Mesenteric fat pad (tissue), 1 donor: ENCODE results near the gene GOLGA8B. TPM values are rescaled to one million over a fixed set of nuclear protein-coding genes. Genes with fewer than 3 reads are reported as not detected.
"Not testable (repeated sequence)": the region's sequence is repeated elsewhere in the genome, so short reads cannot be mapped to it uniquely, and the experiment has no call there.

ENCODE experiments used
- DNase-seq: peaks from one replicate; pipeline ENCODE4 v3.0.0-alpha.2; 2020; ENCODE audit warnings: low spot score
- total RNA-seq: library from RNA; stranded (reverse); fragmentation: NEBNext Ultra II Directional; extraction: Animal tissue kit (Norgen Biotek cat#: 25700); gene quantifications from one replicate; pipeline ENCODE4 v1.2.1, GENCODE V29; 2021
- donor health status: DM: yes; HTN: yes; CAD: no.

The GOLGA8B gene
- total RNA-seq, 1 donor from 2014 or later: 39.8 TPM

DNA sequence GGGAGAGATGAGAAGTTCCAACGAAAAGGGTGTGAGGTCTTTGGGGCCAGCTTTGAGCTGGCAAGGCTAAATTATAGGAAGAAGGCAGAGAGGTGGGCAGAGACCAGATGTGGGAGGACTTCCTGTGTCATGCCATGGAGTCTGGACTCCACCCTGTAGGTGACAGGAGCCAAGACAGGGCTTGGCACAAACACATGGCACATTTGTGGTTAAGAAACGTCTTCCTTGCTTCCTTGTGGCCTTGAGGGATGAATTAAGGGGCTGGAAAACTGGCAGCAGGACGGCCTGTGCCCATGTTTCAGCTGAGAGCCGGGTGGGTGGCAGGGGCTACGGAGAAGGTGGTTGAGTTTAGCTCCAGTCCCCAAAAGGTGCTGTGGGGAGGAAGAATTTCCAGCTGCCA lies 18.7 kb downstream of the GOLGA8B start:
- DNase-seq: not testable (repeated sequence)

DNA sequence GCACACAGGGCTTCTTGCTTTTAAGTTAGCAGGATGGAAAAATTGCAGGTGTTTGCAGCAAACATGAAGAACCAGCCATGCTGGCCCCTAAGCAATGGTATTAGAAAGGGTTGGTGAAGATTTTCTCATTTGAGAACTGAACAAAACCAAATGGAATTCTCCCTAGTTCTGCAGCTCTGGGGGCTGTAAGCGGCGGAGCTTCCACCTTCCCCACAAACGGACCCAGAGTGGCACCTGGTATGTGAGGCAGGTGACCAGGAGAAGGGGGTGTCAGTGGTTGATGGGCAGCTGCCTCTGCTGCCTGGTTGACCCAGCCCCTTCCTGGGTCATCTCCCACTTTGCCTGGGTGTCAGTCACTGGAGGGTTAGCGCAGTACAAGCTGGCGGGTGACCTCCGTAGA lies 22.6 kb downstream of the GOLGA8B start:
- peak; percentile 35 for DNase-seq

DNA sequence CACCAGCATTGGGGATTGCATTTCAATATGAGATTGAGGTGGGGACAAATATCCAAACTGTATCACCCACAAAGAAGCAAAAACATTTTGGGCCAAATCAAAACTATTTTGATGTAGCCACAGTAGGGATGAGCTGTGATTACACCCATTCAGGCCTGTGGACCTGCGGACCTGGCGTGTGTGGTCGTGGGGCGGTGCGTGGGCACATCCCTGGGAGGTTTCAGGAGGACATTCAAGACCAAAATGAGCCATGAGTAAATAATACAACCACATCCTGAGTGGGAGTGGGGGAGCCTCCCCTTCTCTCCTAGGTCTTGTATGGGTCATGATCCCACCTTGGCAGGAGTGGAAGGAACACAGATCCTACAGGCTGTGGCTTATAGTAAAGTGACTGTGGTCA lies 23.7 kb downstream of the GOLGA8B start:
- peak; percentile 26 for DNase-seq

DNA sequence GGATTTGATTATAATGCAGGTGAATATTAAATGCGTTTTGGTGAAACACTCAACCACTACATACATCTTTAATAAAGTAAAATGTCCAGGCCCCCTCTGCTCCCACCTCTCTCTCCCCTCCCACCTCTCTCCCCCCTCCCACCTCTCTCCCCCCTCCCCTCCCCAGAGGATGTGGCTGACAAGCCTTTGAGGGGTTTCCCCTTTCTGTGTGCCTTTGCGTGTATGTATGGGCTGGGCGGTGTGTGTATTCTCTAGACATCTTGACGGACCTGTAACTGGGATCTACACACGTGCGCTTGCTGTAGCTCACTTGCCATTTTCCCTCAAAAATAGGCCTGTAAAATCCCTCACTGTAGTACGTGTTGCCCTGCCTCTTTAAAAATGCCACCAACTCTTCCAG lies 28.3 kb downstream of the GOLGA8B start:
- not testable (repeated sequence) for DNase-seq

DNA sequence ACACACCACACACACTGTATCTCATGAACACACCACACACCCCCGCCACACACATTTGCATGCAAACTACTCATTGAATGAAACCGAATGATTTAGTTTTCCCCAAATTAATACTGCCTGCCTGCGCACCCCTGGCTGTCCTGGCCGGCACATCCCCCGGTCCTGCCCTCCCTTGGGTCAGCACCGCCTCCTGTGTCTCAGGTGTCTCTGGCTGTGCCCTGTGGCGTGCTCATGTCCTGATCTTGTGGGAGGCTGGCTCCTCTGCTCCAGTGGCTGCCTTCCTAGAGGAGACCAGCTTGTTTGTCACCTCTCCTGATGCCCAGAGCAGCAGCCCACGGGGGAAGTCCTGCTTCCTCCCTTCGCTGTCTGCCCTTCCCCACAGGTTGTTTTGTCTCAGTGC lies 28.7 kb downstream of the GOLGA8B start:
- not testable (repeated sequence) for DNase-seq

DNA sequence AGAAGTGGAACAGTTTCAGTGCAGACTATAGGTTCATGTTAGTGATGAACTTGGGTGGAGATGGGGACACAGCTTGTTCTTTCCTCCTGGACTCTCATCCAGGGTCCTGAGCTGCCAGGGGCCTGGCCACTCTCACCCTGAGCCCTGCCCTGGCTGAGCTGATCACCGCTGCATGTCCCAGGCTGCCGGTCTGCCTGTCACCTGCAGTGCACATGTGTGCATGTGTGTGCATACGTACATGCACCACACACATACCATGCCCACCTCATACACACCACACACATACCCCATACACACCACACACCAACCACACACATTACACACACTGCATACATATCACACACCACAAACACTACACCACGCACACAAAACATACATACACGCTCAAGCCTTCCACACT lies 29.3 kb downstream of the GOLGA8B start:
- DNase-seq: peak; percentile 20

DNA sequence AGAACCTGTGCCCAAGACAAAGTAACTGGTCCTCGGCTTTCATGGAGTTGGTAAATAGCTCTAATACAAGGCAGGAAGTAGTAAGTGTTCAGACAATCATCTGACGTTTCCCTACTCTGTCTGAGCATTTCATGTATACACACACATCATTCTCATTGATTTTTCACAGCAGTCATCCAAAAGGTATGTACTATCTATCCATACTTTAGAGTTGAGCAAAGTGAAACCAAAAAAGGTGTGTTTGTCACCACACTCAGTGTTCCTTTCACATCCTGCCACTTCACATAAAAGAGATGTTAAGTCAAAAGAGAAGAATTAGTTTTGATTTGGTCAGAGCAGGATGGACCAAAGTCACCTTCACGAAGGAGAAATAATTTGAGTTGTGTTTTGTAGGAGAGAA lies 33.3 kb downstream of the GOLGA8B start:
- not testable (repeated sequence) for DNase-seq

DNA sequence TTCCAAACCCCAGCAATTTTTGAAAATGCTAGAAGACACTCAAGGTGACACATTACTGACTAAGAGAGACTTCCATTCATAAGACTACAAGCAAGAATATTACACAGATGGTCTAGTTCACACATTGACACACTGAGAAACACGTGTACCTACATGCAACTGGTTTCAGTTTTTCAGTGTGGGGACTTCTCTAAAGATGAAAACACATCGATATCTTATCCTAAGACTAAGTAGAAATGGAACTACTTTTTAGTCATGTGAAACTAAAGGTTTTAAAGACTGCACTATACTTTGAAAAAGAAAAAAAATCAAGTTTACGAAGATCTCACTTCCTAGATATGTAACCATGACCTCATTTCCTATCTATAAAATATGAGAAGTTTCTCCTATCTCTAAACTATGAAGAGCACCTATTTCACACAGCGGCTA lies 34.1 kb downstream of the GOLGA8B start:
- not testable (repeated sequence) for DNase-seq

DNA sequence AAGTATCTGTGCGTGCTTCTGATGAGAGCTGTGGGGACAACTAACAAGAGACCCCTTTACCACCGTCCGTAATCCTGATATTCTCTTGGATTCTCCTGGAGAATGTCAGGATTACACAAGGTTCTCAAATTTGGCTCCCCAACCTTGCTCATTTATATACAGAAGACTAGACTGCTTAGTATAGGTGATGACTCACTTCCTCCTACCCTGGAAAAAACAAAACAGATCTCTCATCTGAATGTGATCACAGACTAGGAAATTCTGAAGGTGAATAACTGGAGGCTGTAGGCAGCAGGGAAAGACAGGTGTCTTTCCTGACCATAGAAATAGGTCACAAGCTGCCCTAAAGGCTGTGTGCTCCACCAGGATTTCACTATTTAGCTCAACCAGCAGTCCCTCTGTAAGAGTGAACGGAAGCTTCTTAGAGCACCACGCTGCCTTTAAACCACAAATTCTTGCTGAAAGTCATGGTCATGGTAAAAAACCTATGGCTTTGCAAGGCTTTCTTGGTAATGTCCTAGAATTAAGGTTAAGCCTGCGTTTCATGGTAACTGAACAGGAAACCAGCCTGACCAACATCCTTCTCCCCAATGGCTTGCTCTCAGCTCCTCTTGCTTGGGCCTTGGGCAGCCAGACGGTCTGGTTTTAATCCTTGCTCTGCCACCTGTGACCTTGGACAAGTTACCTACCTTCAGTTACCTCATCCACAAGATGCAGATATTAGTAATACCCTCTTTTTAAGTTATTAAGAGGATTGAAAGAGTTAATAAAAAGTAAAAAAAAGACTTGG lies 39.4 kb downstream of the GOLGA8B start:
- DNase-seq: not testable (repeated sequence)

DNA sequence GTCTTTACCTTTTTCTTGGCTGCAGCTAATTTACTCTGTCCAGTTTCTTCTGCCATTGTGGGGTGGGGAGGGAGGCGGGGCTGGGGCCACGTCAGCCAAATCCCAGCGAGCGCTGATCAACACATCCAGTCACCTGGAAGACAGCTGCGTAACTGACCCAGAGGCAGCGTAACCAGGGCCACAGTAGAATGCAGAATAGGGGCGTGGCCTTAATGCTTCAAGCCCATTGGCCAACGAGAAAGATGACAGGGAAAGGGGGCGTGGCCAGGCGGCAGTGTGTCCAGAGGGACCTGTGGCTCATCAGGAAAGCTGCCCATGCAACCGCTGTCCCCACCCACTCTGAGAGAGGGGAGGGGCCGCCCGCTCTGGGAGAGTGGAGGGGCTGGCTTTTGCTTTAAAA lies 47.6 kb downstream of the GOLGA8B start:
- DNase-seq: not testable (repeated sequence)

Other genes starting within 250 kb of the GOLGA8B start
- gene SLC12A6, start 245.9 kb downstream of the GOLGA8B start, total RNA-seq: 22.8 TPM
- 157 TPM for gene NOP10, start 240.5 kb downstream of the GOLGA8B start, total RNA-seq
- gene NUTM1, start 240.3 kb downstream of the GOLGA8B start, total RNA-seq: not detected
- 24.1 TPM for gene LPCAT4, start 216.5 kb downstream of the GOLGA8B start, total RNA-seq
- gene GOLGA8A, start 145.8 kb downstream of the GOLGA8B start, total RNA-seq: 43.6 TPM
- gene GJD2, start 171.3 kb upstream of the GOLGA8B start, total RNA-seq: not detected
- 0.55 TPM for gene ACTC1, start 211.9 kb upstream of the GOLGA8B start, total RNA-seq